GM18502 (cell line): ENCODE results near the gene STARD8.
"Not testable (repeated sequence)": the region's sequence is repeated elsewhere in the genome, so short reads cannot be mapped to it uniquely, and the experiment has no call there.

ENCODE experiments used
- ATAC-seq: cut with Tn5 transposase; IDR thresholded peaks from one replicate; pipeline ENCODE4 v1.9.1; 2021; ENCODE audit warnings: mild to moderate bottlenecking; ENCODE audit not compliant: unreplicated experiment, poor library complexity

The STARD8 gene

DNA sequence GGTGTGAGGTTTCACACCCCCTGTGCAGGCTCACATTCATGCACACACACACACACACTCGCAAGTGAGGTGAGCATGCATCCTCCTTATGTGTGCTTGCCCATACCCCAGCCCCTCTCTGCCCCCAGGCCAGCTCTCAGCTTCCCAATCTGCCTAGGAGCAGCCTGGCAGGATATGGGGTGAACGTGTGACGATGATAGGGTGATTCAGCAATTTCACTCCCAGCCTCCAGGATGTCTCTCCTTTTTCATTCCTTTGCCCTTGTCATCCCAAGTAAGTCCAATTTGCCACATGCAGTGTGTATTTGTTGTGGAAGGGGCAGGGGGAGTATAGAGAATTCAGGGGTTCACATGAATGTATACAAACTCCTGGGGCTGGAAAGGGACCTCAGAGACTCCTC, 7.2 kb downstream of the STARD8 start:
- ATAC-seq, result no peak

DNA sequence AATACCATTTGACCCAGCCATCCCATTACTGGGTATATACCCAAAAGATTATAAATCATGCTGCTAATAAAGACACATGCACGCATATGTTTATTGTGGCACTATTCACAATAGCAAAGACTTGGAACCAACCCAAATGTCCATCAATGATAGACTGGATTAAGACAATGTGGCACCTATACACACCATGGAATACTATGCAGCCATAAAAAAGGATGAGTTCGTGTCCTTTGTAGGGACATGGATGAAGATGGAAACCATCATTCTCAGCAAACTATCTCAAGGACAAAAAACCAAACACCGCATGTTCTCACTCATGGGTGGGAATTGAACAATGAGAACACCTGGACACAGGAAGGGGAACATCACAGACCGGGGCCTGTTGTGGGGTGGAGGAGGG, 9.0 kb downstream of the STARD8 start:
- not testable (repeated sequence) for ATAC-seq

DNA sequence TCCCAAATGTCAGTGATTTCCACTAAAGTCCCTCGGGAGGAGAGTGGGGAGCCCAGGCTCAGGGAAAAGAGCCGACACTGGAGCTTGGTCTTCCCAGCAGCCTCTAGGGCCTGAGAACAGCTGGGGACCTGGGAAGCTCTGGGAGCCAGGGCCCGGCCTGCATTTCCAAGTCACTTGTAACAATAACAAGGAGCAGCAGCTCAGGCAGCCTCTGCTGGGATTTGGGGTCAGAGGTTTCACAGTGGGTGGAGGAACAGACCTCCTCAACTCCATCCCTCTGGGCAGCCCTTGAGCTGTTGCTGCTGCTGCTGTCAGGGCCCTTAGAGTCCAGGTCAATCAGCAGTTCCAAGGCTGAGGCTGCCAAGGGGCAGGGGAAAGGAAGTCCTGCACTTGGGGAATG, 11.1 kb downstream of the STARD8 start:
- ATAC-seq, result no peak

DNA sequence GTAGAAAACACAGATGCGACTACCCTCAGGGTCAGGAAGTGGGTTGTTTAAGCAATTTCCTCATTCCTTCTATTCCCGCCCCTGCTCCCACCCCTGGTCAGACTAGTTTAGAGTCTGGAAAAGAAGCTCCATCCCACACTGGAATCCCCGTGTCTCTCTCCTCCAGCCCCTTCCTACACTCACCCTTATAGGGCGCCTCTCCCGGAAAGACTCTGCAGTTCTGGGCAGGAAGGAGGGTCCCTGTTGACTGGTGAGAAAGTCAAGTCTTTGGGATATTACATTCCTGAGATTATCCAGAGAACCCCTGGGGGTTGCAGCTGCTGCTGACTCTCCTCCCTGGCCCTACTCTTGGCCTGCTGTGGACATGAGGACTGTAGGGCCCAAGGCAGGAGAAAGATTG, 11.9 kb downstream of the STARD8 start:
- no peak for ATAC-seq

DNA sequence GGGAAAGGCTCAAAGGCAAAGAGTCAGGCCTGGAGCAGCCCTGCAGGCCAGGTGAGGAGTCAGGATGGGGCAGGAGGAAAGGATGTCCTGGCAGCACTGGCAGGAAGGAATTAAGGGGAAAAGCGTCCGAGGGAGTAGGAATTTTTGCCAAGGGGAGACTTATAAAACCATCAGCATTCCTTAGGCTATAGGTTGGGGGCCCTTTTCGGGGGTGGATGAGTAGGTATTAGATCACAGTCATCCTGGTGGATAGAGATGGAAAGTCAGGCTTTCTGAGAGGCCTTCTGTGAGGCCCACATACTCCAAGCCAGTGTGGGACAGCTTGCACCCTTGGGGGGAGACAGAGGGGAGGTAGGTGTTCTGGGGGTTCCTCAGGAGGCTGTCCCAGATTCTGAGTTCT, 12.3 kb downstream of the STARD8 start:
- ATAC-seq, result no peak

DNA sequence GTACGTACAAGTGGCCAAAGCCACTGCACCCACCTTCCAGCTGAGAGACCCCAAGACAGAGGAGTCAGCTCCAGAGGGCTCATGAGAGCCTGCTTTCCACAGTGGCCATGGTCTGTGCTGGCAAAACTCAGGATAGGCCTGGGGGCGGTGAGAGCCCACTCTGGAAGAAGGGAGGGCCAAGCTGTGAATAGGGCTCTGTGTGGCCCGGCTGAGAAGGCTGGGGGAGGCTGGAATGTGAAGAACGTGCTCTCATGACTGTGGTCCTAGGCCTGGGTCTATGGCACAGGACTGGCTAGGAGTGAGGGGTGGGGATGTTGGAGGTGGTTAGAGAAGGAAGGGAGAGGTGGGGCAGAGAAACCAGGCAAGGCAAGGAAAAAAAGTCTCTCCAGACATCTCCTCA, 13.3 kb downstream of the STARD8 start:
- no peak for ATAC-seq

DNA sequence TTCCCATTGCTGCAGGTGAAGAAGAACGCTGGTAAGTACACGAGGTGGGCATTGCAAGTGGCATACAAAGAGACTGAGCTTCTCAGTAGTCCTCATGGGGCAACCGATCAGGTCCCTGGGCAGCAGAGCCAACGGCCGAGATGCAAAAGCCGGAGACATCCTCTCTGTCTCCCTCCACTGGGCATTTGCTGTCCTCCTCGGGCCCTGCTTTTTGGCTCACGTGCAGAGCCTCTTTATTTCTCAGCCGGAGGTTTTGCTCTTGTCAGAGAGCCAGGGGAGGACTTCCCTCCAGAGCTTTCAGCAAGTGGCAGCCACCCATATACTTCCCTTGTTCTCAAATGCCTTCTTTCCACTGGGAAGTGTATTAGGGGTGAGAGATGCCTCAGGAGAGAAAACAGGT, 18.0 kb downstream of the STARD8 start:
- no peak for ATAC-seq

DNA sequence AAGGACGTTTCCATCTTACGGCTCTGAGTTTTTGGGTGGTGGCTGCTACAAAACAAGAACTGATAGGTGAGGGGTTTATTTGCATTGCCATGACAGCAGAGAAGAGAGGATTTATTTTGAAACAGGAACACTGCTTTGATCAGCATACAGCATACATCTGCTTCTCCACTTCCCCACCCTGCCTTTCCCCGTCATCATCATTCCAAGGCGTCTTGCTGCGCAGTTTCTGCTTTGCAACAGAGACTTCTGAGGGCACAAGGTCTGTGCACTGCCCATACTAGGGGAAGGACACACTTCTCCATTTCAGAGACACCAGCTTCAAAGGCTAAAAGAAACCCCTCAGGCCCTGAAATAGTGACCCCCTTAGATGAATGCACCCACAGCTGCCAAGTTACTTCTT, 19.1 kb downstream of the STARD8 start:
- ATAC-seq, result no peak

DNA sequence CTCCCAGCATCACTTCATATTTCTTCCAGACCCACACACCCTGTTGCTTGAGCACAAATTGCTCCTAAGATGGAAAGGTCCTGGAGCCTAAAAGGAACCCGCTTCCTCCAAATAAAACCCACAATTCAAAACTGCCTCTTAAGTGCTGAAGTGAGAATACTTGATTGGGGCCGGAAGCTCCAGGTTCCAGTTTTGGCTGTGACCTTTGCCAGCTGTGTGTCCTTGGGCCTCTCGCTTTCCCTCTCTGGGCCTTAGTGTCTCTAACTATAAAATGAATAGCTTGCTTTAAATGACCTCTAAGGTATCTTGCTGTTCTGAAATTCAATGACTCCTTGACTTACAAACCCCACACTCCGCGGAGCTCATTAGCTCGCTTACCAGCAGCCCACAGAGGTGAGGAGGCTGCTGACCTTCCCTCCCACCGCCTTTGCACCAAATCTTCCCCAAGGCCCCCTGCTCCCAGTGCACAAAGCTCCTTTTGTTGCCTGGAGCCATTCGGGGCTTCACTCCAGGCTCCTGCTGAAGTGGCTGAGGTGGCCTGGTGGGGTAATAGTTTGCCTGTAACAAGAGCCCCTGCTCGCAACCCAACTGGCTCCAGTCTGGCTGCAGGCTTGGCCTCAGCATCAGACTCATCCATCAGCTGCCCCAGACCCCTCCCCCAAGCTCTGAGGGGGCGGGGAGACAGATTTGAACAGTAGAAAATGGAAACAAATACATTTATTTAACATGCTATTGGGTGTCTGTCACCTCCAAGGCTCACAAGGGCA, 21.8 kb downstream of the STARD8 start:
- ATAC-seq, result no peak

DNA sequence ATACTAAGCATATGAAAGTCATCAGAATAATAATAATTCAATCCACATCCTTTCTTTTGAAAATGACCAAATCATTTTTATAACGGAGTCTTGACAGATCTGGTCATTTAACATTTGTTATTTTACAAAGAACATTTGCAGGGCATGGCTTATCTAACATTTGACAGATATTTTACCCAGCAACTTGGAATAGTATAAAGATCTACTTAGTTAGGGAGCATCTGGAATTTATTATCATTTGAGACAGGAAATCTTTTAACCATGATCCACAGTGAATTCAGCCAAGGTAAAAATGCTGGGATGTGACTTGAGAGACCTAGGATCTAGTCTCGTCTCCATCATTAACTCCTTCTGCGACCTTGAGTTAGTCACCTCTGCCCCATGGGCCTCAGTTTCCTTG, 22.4 kb downstream of the STARD8 start:
- ATAC-seq, result no peak

DNA sequence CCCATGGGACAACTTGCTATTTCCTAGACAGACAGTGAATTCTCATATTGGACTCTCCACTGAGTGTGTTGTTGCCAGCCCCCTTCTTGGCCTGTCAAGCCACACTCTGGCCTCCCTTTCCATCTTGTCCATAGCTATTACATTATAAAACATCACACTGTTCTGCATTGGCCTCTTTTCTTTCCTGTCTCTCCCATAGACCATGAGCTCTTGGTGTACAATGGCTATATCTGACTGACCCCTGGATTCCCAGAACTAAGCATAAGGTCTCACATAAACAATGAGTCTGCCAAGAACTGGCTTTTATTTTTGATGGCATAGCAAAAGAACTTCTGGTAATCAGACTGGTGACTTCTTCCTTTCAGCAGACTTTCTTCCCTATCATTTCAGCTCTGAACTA, 23.8 kb downstream of the STARD8 start:
- ATAC-seq, result no peak

DNA sequence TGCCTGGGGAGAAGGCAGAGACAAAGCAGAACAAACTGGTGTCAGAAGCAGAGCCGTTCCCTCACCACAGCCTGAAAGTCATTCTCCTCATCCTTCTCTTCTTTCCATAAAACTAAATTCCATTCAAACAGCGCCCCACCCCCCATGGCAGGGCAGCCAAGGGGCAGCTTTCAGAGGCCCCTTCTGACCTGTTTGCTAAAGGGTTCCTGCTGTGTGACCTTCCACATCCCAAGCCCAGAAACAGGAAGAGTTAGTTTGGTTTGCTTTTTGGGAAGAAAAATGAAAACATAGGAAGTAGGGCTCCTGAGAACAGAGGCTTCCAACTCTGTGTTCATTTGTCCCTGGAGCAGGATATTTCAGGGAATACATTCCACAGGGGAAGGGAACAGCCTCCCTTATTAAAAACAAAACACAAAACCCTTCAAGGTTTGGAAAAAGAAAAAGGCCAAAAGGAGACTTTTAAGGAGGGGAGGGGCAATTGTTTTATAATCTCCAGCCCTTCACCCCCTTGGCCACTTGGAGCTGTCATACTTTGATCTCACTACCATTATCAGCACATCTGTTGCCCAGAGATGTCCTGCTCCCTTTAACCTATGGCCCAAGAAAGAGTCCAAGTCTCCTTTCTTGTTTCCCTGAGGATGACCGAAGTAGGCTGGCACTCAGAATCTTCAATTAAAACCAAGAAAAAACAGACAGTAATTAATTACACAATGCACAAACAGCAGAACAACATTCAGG, 25.3 kb downstream of the STARD8 start:
- no peak for ATAC-seq

DNA sequence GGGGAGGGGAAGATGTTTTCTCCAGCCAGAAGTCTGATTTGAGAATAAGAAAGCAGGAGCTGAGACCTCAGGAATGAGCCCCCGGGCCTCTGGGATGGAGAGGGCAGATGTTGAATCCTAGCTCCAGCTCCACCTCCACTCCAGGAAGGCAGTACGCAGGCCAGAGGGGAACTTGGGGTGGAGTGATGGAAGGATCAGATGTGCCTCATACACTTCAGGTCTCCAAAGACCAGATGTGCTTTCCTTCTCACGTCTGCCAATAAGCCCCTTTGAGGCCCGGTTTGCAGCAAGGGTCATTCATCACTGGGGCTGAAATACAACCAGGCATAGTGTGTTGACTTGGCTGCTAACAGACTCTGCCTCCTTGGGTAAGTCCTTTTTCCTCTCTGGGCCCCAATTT, 28.1 kb downstream of the STARD8 start:
- ATAC-seq, result no peak

DNA sequence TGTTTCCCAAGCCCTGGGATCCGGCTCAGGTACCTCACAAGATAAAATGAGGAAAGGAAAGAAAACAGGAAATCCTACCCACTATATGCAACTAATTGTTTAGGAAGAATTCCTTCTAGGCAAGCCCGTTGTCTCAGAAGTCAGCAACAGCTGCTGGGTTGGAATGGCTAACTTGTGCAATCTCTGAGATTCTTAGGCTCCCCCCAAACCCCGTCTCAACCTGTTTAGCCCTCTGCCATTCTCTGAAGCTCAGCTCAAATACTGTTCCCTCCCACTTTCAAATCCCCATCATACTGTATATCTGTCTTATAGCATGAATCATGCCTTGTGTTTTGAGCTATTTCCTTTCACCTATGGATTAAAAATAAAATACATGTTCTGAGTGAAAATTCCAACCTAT, 28.9 kb downstream of the STARD8 start:
- ATAC-seq, result no peak

DNA sequence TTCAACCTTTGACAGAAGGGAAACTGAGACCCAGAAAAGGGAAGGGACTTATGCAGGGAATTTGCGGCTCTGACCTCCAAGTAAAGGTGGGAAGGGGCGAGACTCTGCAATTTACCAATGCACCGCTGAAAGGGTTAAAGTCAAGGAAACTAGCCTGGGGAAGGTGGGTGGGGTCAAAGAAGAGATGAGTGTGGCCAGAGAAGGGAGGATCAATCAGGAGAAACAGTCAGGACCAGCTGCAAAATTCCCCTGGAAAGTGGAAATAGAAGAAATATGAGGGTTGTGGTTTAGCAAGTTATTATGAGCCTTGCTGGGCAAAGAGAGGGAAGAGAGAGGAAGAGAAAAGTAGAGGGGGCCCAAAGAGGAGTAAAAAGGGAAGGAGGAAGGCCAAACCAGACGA, 30.5 kb downstream of the STARD8 start:
- no peak for ATAC-seq

DNA sequence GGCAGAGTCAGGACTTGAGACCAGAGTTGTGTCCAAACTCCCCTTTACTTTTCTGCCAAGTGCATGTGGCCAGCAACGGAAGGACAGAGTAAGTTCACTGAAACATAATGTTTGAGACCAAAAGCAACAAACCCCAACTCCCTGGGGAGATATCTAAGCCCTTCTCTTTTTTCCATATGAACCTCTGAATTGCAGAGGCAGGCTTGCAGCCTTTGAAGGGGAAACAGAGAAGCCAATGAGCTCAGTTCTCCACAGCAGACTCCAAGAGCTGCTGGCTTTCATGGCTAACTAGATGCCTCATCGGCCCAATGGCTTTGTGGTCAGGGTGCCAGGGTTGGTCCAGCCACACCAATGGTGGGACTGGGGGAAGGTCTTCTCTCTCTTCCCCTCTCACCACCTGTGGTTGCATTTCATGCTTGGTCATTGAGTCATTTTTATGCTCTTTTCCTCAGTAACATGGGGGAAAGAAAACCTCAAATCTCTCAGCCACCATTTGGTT, 34.0 kb downstream of the STARD8 start:
- ATAC-seq, result peak; percentile 52

DNA sequence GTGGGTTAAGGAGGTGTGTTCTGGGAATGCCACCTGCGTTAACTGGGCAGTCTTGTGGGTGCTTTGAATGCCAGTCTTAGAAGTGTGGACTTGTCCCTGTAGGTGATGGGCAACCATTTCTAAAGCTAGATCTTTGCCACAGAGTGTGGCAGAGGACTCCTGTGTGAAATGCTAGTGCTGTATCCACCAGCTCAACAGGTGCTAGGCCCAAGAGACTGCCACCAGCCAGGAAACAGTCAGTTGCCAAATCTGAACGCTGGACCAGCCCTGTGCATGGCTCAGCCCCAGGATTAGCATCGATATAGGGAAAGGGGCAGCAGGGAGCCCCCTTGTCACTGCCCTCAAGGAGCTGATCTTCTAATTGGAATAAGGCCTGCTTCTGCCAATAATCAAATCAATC, 35.3 kb downstream of the STARD8 start:
- ATAC-seq, result no peak

DNA sequence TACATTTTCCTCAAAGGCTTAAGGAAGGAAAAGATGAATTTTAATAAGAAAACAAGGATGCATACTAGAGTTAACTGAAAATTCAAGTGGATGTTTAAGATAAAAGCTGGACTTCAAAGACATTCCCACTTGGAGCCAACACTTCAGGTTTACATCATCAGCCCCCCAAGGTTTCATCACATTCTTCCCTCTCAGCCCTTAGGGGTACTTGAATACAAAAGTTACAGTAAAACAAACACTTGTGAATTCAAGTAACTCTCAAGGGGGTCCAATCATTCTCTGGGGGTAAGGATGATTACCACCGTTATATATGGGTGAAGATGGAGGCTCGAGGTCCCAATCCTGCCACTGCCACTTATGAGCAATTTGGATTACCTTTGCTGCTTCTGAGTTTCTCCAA, 36.1 kb downstream of the STARD8 start:
- ATAC-seq, result no peak

DNA sequence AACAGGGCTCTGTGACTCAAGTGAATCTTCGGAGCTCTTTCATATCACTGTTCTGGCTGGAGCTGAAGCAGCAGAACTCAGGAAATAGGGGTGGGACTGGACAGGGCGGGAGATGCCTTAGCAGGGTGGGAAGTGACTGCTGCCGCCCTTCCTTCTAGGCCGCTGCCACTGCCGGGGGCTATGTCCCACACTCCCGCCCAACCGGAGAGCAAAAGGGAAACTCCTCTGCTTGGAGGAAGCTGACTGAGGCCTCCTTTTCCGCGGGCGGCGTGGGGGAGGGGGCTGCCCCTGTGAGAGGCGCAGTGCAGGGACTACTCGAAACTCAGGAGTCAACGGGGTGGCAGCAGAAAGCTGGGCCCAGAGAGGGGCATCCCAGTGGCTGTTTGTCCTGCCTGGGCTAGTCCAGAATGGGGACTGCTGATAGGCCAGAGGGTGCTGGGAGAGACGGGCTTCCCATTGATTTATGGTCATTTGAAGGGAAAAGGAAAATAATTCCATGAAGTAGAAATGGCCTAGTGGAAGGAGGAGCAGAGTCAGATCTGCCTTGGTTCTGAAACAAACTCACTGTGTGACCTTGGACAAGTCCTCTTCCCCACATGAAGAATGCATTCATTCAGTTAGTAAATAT, 36.9 kb downstream of the STARD8 start:
- ATAC-seq, result no peak

DNA sequence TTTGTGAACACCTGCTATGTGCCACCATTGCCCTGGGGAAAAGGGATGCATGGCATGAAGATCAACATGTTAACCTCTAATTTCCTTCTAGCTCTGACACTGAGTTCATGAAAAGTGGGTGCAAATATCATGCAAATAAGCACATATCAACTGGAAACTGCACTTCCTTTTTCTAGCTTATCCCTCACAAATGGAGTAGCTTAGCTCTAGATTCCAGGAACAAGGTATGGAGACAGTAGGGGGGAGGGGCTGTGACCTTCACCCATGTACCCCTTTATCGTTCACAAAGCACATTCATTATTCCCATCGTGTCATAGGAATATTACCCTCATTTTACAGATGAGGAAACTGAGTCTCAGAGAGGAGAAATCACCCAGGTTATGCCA, 37.4 kb downstream of the STARD8 start:
- no peak for ATAC-seq

DNA sequence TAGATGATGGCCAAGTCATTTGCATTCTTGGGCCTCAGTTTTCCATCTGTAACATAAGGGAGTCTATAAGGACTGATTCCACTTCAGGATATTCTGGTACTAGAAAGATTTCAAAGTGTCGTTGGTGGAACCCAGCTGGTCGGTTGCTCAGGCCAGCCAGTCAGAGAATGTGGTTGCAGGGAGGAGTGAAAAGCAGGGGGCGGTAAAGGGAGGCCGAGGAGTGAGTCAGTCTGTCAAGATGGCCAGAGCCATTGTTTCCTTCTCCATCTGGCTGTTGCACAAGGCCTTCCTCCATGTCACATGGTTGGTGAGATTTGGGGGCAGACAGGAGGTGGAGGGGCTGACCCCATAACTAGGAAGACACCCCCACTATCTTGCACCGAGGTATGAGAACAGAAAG, 38.2 kb downstream of the STARD8 start:
- ATAC-seq, result no peak
